MM.1S (cell line): ENCODE results near the gene PLEKHM3.

Source experiments
- DNase-seq: peaks from one replicate; pipeline ENCODE4 v3.0.0-alpha.2; 2015
- H2AFZ ChIP-seq: fragments of 300-600 bp; sonication (generic); 2 replicates; pipeline ENCODE4 v1.6.0; 2016; ENCODE audit warnings: antibody characterized with exemption, low read length
- H3F3A ChIP-seq: fragments of 300-600 bp; sonication (generic); 2 replicates; pipeline ENCODE4 v1.6.1; 2016; ENCODE audit warnings: mild to moderate bottlenecking, antibody characterized with exemption, low read length, moderate library complexity, mixed read lengths; ENCODE audit not compliant: insufficient read depth
- H3K27ac ChIP-seq: fragments of 300-600 bp; sonication (generic); 2 replicates; pipeline ENCODE4 v1.5.1; 2016; ENCODE audit warnings: mild to moderate bottlenecking, low read length
- H3K27me3 ChIP-seq: fragments of 300-600 bp; sonication (generic); replicated peaks from 2 replicates; pipeline ENCODE4 v1.6.0; 2016; ENCODE audit warnings: low read length; ENCODE audit not compliant: insufficient read depth
- H3K36me3 ChIP-seq: fragments of 300-600 bp; sonication (generic); replicated peaks from 2 replicates; pipeline ENCODE4 v1.6.1; 2016; ENCODE audit warnings: mild to moderate bottlenecking, low read length, mixed read lengths; ENCODE audit not compliant: insufficient read depth
- H3K4me1 ChIP-seq: fragments of 300-600 bp; sonication (generic); 2 replicates; pipeline ENCODE4 v1.6.1; 2016; ENCODE audit warnings: low read length, mixed read lengths
- H3K4me2 ChIP-seq: fragments of 300-600 bp; sonication (generic); 2 replicates; pipeline ENCODE4 v1.6.0; 2016; ENCODE audit warnings: low read depth, low read length
- H3K4me3 ChIP-seq: fragments of 300-600 bp; sonication (generic); 2 replicates; pipeline ENCODE4 v1.5.1; 2016; ENCODE audit warnings: low read length, mixed read lengths
- H3K79me2 ChIP-seq: fragments of 300-600 bp; sonication (generic); 2 replicates; pipeline ENCODE4 v1.6.1; 2016; ENCODE audit warnings: mixed run types, low read length, mixed read lengths
- H3K9ac ChIP-seq: fragments of 300-600 bp; sonication (generic); 2 replicates; pipeline ENCODE4 v1.6.1; 2016; ENCODE audit warnings: low read length, mixed read lengths
- H3K9me2 ChIP-seq: fragments of 300-600 bp; sonication (generic); replicated peaks from 2 replicates; pipeline ENCODE4 v1.6.1; 2016; ENCODE audit warnings: mild to moderate bottlenecking, low read length, mixed read lengths; ENCODE audit not compliant: insufficient read depth
- H3K9me3 ChIP-seq: fragments of 300-600 bp; sonication (generic); replicated peaks from 2 replicates; pipeline ENCODE4 v1.6.1; 2016; ENCODE audit warnings: mild to moderate bottlenecking, low read length, mixed read lengths; ENCODE audit not compliant: insufficient read depth
- H4K20me1 ChIP-seq: fragments of 300-600 bp; sonication (generic); 2 replicates; pipeline ENCODE4 v1.6.1; 2016; ENCODE audit warnings: mild to moderate bottlenecking, low read length, moderate library complexity, mixed read lengths; ENCODE audit not compliant: insufficient read depth
- CTCF ChIP-seq: fragments of 300-600 bp; sonication (generic); IDR thresholded peaks from 2 replicates; pipeline ENCODE4 v1.5.1; 2016; ENCODE audit warnings: antibody characterized with exemption, low read length, mixed read lengths
- EZH2 ChIP-seq: fragments of 300-600 bp; sonication (generic); optimal IDR thresholded peaks from 2 replicates; pipeline ENCODE3; 2017; ENCODE audit warnings: low read depth, mild to moderate bottlenecking, antibody characterized with exemption, low read length, mixed read lengths
- EZH2phosphoT487 ChIP-seq: fragments of 300-600 bp; sonication (generic); IDR thresholded peaks from 2 replicates; pipeline ENCODE4 v1.6.1; 2018; ENCODE audit warnings: antibody characterized with exemption, low read length

Gene PLEKHM3

GRCh38 chr2:207839575-207839974 is 185.8 kb downstream of the PLEKHM3 start:
- Histone ChIP-seq H3K36me3 (no peaks in the 10 kb centered on the region), H4K20me1 (no peaks in the 10 kb centered on the region), H3K9me2 (no peaks in the 10 kb centered on the region), H3K27ac (no peak overlapping the region), H3K27me3 (no peaks in the 10 kb centered on the region), H3F3A (no peaks in the 10 kb centered on the region), H3K9me3 (no peaks in the 10 kb centered on the region), H3K79me2 (no peaks in the 10 kb centered on the region), H2AFZ (no peak overlapping the region), H3K4me3 (no peak overlapping the region), H3K9ac (no peak overlapping the region), H3K4me2 (no peak overlapping the region), H3K4me1 (no peaks in the 10 kb centered on the region)
- TF ChIP-seq CTCF = no peak
- TF ChIP-seq EZH2 = no peak
- TF ChIP-seq EZH2phosphoT487 = no peak
- DNase-seq = no peak

GRCh38 chr2:207839028-207839427 is 186.3 kb downstream of the PLEKHM3 start:
- no peak overlapping the region for H2AFZ ChIP-seq
- DNase-seq = no peak
- no peak overlapping the region for H3K4me2 ChIP-seq
- no peaks in the 10 kb centered on the region for H3K27me3 ChIP-seq
- H3K79me2 ChIP-seq = no peaks in the 10 kb centered on the region
- no peaks in the 10 kb centered on the region for H3F3A ChIP-seq
- H3K4me1 ChIP-seq = no peaks in the 10 kb centered on the region
- no peak overlapping the region for H3K27ac ChIP-seq
- H3K36me3 ChIP-seq = no peaks in the 10 kb centered on the region
- H3K9me2 ChIP-seq = no peaks in the 10 kb centered on the region
- TF ChIP-seq EZH2 (no peak), EZH2phosphoT487 (no peak), CTCF (no peak)
- no peaks in the 10 kb centered on the region for H4K20me1 ChIP-seq
- no peaks in the 10 kb centered on the region for H3K9me3 ChIP-seq
- H3K4me3 ChIP-seq = no peak overlapping the region
- H3K9ac ChIP-seq = no peak overlapping the region

GRCh38 chr2:207836521-207837133 is 188.7 kb downstream of the PLEKHM3 start:
- H3K27ac ChIP-seq = no peak overlapping the region
- H3K27me3 ChIP-seq = no peaks in the 10 kb centered on the region
- H2AFZ ChIP-seq = no peak overlapping the region
- DNase-seq = no peak
- H3F3A ChIP-seq = no peaks in the 10 kb centered on the region
- no peak overlapping the region for H3K4me3 ChIP-seq
- no peaks in the 10 kb centered on the region for H3K36me3 ChIP-seq
- H3K9me2 ChIP-seq = no peaks in the 10 kb centered on the region
- no peaks in the 10 kb centered on the region for H3K79me2 ChIP-seq
- TF ChIP-seq EZH2 (no peak), CTCF (no peak), EZH2phosphoT487 (no peak)
- no peaks in the 10 kb centered on the region for H3K9me3 ChIP-seq
- H3K9ac ChIP-seq = no peak overlapping the region
- peaks cover 6% of the 10 kb centered on the region for H3K4me1 ChIP-seq
- H3K4me2 ChIP-seq = no peak overlapping the region
- no peaks in the 10 kb centered on the region for H4K20me1 ChIP-seq
